GM18907 (cell line): Measurements from ENCODE around the gene TLX2.
A peak's percentile ranks its signal among the peaks of the same experiment; 100 is the strongest.

ENCODE experiments used
- ATAC-seq: cut with Tn5 transposase; IDR thresholded peaks from one replicate; pipeline ENCODE4 v1.9.1; 2021; ENCODE audit warnings: mild to moderate bottlenecking, moderate library complexity; ENCODE audit not compliant: unreplicated experiment

TLX2 gene

DNA sequence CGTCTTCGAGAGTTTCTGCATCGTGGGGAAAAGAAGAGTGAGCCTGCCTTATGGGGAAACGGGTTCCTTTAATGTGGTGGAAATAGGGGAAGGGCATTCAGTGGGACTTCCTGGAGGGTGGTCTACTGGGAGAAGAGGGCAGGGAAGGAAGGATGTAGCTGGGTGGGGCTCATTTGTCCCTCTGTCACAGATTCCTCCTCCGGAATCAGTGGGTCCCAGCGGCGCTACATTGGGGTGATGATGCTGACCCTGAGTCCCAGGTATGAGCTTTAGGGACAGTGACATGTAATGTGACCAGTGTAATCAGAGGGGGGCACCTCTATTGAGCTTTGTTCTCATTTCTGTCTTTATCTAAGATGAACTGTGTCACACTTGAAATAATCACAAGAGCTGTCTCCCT is 17.4 kb downstream of the TLX2 start:
- ATAC-seq: no peak

DNA sequence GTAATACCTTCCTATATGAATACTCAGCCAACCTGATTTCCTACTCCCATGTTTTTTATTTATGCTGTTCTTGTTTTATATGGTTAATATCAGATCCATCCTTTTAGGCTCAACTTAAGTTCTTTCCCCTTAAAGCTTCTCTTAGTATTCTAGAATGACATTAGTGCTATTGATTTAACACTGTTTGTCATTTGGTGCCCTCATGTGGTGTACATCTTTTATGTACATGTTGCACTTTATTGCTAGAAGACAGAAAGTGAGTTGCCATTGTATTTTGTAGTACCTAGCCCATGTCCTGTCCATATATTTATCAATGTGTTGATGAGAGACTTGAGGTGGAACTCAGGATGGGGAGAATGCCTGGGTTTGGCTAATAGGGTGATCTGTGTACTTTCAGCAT is 18.0 kb downstream of the TLX2 start:
- no peak for ATAC-seq

DNA sequence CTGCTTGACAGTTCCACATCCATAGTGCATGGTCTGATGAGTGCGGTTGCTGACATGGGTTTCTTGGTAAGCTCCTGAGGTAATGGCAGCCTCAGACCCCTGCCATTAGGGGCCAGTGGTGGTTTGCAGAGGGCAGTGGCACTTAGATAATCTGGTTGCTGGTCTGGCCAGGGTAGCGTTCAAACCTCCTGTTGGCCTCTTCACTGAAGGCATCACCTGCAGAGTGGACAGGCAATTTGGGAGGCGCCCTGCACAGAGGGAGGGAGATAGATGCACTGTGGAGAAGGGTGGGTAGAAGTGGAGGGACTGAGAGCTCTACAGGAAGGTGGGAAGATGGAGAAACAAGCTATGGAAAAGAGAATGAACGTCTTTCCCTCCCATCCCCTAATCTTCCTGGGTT is 19.2 kb downstream of the TLX2 start:
- ATAC-seq: no peak

GRCh38 chr2:74534411-74534810 is 20.2 kb downstream of the TLX2 start:
- ATAC-seq: no peak

GRCh38 chr2:74535440-74535965 is 21.3 kb downstream of the TLX2 start:
- no peak for ATAC-seq

- no peak for ATAC-seq
These were observed 22.1 kb downstream of the TLX2 start for GRCh38 chr2:74536166-74536950.

- no peak for ATAC-seq
These were observed 22.9 kb downstream of the TLX2 start for GRCh38 chr2:74537140-74537539.

GRCh38 chr2:74538881-74539339 is 24.7 kb downstream of the TLX2 start:
- peak; percentile 58 for ATAC-seq

DNA sequence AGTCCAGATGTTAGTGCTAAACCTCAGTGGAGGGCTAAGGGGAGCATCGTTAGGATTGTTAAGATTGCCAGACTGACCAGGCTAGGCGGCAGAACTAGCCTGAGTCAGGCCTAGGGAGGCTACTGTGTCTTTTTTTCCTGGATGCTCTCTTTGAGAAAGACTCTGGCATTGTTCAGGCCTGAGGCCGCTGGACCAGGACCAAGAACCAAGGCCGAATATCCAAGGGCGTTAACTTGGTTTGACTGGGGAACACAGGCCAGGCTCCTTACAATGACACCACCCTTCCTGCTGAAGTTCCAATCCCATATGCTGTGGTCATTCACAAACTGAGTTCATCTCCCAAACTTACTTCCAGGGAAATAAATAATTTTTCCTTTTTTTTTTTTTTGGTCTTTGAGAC is 26.0 kb downstream of the TLX2 start:
- no peak for ATAC-seq

DNA sequence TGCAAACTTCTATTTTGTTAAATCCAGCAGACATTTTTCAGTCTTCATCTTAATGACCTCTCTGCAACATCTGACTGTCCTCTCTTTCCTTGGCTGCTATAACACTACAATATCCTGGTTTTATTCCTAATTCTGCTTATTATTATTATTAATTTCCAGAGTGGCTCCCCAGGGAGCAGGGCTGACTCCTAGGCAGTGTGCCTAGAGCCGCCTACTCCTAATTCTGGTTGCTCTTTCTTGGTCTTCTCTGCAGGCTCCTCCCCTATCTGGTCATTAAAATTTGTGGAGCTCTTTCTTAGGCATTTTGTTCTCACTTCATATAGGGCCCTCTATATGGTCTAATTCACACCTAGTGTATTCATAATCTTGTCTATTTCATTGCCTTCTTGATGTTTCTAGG is 28.7 kb downstream of the TLX2 start:
- no peak for ATAC-seq

- no peak for ATAC-seq
These were observed 30.4 kb downstream of the TLX2 start for GRCh38 chr2:74544634-74545033.

DNA sequence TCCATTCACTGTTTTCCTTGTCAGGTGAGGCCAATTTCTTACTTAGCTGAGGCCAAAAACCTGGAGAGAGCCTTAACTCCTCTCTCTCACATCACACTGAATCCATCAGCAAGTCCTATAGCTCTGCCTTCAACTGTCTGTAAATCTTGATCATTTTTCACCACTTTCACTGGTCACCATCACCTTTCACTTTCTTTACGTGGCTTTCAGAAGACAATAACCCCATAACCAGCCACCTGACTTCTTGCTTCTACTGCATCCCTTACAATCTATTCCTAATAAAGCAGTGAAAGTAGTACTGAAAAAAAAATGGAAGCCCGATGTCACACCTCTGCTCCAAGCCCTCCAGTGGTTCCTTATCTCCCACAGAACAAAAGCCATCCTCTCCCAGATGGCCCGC is 31.8 kb downstream of the TLX2 start:
- no peak for ATAC-seq

GRCh38 chr2:74548285-74548899 is 34.1 kb downstream of the TLX2 start:
- no peak for ATAC-seq

DNA sequence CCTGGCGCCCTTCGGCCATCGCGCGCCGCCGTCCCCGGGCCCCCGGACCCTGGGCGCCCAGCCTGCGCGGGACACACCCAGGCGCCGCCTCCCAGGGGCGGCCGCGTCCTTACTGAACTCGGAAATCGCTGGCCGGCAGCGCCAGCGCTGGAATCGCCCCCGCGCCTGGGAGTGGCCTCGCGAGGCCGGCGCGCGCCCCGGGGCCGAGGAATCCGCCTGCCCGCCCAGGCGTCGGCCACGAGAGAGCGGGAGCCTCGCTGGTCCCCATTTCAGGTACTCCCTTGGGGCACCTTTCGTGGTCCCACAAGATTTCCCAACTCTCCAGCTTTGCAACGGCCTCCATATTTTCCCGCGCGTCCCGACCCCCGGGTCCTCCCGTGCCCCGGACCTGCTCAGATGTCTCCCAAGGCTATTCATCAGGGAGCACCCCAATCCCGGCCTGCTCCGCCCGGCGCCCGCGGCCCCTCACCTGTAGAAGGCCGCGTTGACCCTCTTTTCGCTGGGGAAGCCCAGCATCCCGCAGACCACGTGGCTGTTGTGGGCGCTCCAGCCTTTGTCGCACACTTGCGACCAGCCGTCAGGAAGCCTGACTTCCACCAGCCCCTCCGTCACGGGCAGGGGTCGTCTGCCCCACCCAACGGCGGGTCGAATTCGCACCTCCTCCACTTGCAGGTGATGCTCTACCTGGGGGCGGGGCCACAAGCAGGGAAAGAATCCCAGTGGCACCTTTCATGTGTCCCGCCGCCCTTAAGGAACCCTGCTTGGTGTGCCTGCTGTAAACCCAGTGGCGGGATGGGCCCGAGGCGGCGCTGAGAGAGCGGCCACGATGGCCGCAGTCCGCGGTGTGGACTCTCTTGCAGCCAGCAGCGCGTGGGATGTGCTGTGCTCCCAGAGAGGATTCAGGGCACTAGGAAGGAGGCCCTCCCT is 34.9 kb downstream of the TLX2 start:
- no peak for ATAC-seq

- ATAC-seq: no peak
These were observed 36.0 kb downstream of the TLX2 start for GRCh38 chr2:74550231-74550630.

- no peak for ATAC-seq
These were observed 37.3 kb downstream of the TLX2 start for GRCh38 chr2:74551530-74551929.

DNA sequence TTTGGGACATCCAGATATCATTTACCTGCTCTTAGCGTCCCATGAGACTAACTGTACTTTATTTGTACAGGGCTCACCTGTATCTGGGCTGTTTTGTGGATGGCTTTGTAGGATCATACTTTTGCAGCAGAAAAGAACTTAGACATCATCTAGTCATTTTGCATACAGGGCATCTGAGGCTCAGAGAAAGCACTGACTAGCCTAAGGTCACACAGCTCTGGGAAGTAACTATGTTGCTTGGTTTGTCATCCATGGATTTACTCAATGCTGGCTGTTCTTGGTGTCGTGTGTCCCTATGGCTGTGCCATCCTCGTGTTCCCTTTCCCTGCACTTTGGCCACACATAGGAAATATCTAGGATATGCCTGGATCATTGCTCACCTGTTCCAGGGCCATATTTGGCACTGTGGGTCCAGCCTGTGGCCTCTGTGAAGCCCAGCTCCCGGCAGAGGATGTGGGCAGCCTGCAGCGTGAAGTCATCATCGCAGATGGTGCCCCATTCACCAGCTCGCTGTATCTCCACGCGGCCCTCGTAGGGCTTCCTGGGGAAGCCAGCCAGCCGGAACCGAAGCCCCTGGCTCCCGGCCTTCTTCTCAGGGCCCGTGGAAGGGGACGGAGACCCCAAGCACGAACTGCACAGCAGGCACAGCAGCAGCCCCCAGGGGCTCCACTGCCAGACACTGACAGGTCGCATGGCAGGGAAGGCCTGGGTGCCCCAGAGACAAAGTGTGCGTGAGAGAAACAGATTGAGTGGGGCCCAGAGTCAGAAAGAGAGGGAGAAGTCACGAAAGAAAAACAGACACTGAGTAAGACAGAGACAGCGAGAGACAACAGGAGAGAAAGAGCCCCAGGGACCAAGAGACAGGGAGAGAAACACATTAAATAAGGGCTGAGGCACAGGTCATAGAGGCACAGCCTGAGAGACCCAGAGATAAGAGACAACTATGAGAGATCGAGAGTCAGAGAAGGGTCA is 38.0 kb downstream of the TLX2 start:
- peak; percentile 25 for ATAC-seq

DNA sequence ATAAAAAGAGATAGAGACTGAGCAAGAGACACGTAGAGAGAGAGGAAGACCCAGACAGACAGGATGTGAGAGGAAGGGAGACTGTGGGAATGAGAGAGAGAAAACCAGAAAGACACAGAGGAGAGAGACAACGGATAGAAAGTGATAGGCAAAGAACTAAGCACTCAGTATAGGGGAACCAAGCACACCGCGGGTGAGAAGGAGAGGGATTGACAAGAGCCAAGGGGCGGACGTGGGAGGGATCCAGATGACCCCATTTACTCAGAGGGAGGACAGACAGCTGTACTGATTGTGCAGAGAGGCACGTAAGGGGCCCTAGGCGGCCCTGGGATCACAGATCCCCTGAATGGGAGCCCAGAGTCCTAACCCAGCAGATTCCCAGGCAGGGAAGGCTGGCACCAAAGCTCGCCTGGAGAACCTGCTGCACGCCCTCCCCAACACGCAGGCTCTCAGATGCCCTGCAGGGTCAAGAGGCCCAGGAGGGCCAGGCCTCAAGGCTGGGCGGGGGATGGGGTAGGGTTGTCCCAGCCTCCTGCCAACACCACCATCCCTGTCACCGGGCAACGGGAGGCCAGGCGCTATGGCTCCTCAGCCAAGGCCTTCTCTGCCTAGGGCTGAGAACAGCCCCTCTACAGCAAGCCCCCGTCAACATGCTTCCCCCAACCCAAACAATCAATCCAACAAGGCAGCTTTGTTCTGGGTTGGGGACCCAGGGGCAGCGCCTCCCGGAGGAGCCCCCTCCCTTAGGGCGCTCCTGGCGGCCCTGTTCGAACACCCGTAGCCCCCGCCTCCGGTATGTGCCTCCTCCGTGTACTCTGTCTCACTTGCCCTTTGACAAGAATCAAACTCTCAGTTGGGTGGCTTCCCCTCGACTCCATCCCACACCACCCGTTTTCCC is 38.9 kb downstream of the TLX2 start:
- ATAC-seq: peak; percentile 25
